Ovary (tissue), 3 donors: ENCODE data around the gene PKD1.

Source experiments
- EP300 ChIP-seq: sonication (generic); formaldehyde crosslinking; IDR thresholded peaks from one replicate; pipeline ENCODE4 v1.6.1; 2017; ENCODE audit warnings: antibody characterized with exemption
- POLR2A ChIP-seq: fragments of 450-650 bp; IDR thresholded peaks from one replicate; pipeline ENCODE4 v1.6.1; 2017; ENCODE audit warnings: antibody characterized with exemption, mild to moderate bottlenecking, moderate library complexity
- TF ChIP-seq, protein P1 (sequence below), 3 donors: fragments of 450-650 bp in 2 of 3; fragments of 200-600 bp in 1 of 3; IDR thresholded peaks; one replicate each; pipeline versions ENCODE4 v1.5.1 to v1.8.0; 2016 to 2022; ENCODE audit warnings: antibody characterized with exemption in 3 of 3, mild to moderate bottlenecking in 1 of 3
- donor health status: DM: no; HTN: no; CAD: no.

DNA sequence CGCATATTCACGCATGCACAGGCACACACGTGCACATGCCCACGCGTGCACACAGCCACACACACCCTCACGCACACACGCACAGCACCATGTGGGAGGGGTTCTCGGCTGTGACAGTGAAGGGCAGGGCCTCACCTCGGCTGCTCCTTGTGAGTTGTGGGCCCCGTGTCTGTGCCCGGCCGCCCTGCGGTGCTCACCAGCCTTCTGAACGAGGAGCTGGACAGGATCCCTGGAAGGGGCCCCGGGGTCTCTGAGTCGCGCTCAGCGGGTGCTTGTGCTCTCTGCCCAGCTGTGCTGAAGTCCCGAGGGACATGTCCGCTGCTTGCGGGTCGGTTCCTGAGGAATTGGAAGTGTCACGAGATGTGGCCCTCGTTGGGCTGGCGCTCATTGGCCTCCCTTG, 71.8 kb downstream of the PKD1 start:
- TF ChIP-seq POLR2A (no peak), EP300 (no peak)
- TF ChIP-seq, protein P1, sequence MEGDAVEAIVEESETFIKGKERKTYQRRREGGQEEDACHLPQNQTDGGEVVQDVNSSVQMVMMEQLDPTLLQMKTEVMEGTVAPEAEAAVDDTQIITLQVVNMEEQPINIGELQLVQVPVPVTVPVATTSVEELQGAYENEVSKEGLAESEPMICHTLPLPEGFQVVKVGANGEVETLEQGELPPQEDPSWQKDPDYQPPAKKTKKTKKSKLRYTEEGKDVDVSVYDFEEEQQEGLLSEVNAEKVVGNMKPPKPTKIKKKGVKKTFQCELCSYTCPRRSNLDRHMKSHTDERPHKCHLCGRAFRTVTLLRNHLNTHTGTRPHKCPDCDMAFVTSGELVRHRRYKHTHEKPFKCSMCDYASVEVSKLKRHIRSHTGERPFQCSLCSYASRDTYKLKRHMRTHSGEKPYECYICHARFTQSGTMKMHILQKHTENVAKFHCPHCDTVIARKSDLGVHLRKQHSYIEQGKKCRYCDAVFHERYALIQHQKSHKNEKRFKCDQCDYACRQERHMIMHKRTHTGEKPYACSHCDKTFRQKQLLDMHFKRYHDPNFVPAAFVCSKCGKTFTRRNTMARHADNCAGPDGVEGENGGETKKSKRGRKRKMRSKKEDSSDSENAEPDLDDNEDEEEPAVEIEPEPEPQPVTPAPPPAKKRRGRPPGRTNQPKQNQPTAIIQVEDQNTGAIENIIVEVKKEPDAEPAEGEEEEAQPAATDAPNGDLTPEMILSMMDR (IDR thresholded peaks at IDR 0.05): no peak
